Gastroesophageal sphincter (tissue), 4 donors: ENCODE data around the gene TGFA. TPM values are rescaled to one million over a fixed set of nuclear protein-coding genes. Genes with fewer than 3 reads are reported as not detected.

Experiments
- ATAC-seq: fragments of 150-250 bp; one replicate; pipeline ENCODE4 v1.9.1; 2016; ENCODE audit warnings: mild to moderate bottlenecking, moderate library complexity
- H3K27ac ChIP-seq, 4 donors: fragments of 200-600 bp; sonication (generic) in 3 of 4; 1 replicate in 3 of 4; 2 replicates in 1 of 4; pipeline ENCODE4 v1.5.1; 2016 to 2019
- H3K27me3 ChIP-seq: fragments of 200-600 bp; sonication (generic); one replicate; pipeline ENCODE4 v1.5.1; 2019
- H3K36me3 ChIP-seq, 2 donors: fragments of 200-600 bp; sonication (generic); one replicate each; pipeline ENCODE4 v1.5.1; 2019; ENCODE audit warnings: control low read depth in 1 of 2
- H3K4me1 ChIP-seq, 3 donors: fragments of 200-600 bp; sonication (generic); 1 replicate in 2 of 3; 2 replicates in 1 of 3; pipeline ENCODE4 v1.5.1; 2016 to 2019; ENCODE audit warnings: control low read depth in 2 of 3
- H3K4me3 ChIP-seq, 2 donors: fragments of 200-600 bp; sonication (generic); one replicate each; pipeline ENCODE4 v1.5.1; 2019; ENCODE audit warnings: mild to moderate bottlenecking in 1 of 2, moderate library complexity in 1 of 2
- H3K9me3 ChIP-seq, 3 donors: fragments of 200-600 bp; sonication (generic); one replicate each; pipeline ENCODE4 v1.5.1; 2017 to 2019; ENCODE audit warnings: control low read depth in 2 of 3
- EP300 ChIP-seq: sonication (generic); formaldehyde crosslinking; IDR thresholded peaks from one replicate; pipeline ENCODE4 v1.6.1; 2017; ENCODE audit warnings: antibody characterized with exemption, mild to moderate bottlenecking
- POLR2A ChIP-seq, 2 donors: fragments of 450-650 bp; IDR thresholded peaks; one replicate each; pipeline ENCODE4 v1.6.1; 2017; ENCODE audit warnings: antibody characterized with exemption in 2 of 2, mild to moderate bottlenecking in 2 of 2, moderate library complexity in 1 of 2
- POLR2AphosphoS5 ChIP-seq: sonication (generic); formaldehyde crosslinking; IDR thresholded peaks from one replicate; pipeline ENCODE4 v1.6.1; 2017; ENCODE audit warnings: antibody characterized with exemption
- WGBS, 2 donors: methylation state at CpG; one replicate each; pipeline ENCODE4 v1.1.5; 2018; ENCODE audit warnings: low coverage in 1 of 2; 5-methylcytosine and 5-hydroxymethylcytosine counted together
- total RNA-seq, 4 donors: library from RNA; depleted of rRNA; stranded (reverse); fragments of >200 nt; gene quantifications; one replicate each; pipeline ENCODE4 v1.1.0, GENCODE V29; 2016
- TF ChIP-seq, protein P1 (sequence below), 4 experiments: fragments of 200-600 bp in 2 of 4; fragments of 450-650 bp in 2 of 4; sonication (generic) in 1 of 4; IDR thresholded peaks; one replicate each; pipeline ENCODE4 v1.5.1; 2017 to 2019; ENCODE audit warnings: antibody characterized with exemption in 4 of 4, mild to moderate bottlenecking in 2 of 4, moderate library complexity in 2 of 4

The TGFA gene
- total RNA-seq, 4 donors from 2014 or later = 0.31 to 5.0 (median 1.6) TPM

DNA sequence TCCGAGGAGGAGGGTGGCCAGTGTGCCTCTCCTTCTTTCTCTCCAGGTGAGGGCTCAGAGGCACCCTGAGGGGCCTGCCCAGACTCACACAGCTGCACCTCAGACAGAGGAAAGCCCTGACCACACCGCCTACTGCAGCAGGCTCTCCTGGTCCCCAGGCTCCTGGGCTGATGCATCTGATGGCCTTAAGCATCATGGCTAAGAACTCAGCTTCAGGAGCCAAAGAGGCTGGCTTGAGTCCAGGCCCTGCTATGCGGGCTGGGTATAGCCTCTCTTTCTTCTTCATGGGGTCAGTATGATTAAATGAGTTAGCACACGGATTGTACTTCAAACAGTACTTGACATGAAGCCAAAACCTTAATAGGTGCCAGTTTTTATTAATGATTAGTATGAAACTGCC, 89.6 kb downstream of the TGFA start:
- no peak overlapping the region for H3K4me3 ChIP-seq
- no peaks in the 10 kb centered on the region for H3K27me3 ChIP-seq
- TF ChIP-seq, protein P1, sequence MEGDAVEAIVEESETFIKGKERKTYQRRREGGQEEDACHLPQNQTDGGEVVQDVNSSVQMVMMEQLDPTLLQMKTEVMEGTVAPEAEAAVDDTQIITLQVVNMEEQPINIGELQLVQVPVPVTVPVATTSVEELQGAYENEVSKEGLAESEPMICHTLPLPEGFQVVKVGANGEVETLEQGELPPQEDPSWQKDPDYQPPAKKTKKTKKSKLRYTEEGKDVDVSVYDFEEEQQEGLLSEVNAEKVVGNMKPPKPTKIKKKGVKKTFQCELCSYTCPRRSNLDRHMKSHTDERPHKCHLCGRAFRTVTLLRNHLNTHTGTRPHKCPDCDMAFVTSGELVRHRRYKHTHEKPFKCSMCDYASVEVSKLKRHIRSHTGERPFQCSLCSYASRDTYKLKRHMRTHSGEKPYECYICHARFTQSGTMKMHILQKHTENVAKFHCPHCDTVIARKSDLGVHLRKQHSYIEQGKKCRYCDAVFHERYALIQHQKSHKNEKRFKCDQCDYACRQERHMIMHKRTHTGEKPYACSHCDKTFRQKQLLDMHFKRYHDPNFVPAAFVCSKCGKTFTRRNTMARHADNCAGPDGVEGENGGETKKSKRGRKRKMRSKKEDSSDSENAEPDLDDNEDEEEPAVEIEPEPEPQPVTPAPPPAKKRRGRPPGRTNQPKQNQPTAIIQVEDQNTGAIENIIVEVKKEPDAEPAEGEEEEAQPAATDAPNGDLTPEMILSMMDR (IDR thresholded peaks at IDR 0.05) = no peak
- TF ChIP-seq EP300 (no peak), POLR2AphosphoS5 (no peak), POLR2A (IDR thresholded peaks at IDR 0.05) (no peak)
- H3K9me3 ChIP-seq = no peaks in the 10 kb centered on the region
- H3K4me1 ChIP-seq = no peaks in the 10 kb centered on the region
- H3K27ac ChIP-seq = no peak overlapping the region
- no peak for ATAC-seq
- no peaks in the 10 kb centered on the region for H3K36me3 ChIP-seq
- WGBS, 2 donors = 20 to 69% methylated on average over 1 to 2 of the region's 4 CpGs

DNA sequence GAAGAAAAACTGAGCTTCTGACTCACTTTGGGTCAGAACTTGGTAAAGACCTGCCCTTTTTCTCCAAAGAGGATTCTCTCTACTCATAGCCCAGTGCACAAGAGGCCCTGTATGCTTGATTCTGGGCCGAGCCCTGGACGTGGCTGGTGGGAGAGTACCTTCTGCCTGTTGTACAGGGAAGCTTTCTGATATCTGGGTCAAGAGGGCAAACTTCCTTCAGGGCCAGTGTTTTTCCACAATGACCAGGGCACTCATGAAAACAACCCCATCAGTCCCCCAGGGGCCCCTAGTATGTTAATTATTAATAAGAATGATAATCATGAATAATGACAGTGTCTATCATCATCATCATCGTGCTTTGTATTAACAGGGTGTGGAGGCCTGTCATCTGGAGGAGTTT, 90.0 kb downstream of the TGFA start:
- 67% methylated on average over 1 of the region's 3 CpGs; no CpG with 5 or more reads in 1 of the 2 donors for WGBS, 2 donors
- TF ChIP-seq POLR2AphosphoS5 (no peak), EP300 (no peak), POLR2A (IDR thresholded peaks at IDR 0.05) (no peak)
- TF ChIP-seq, protein P1 (IDR thresholded peaks at IDR 0.05) = no peak
- no peaks in the 10 kb centered on the region for H3K27me3 ChIP-seq
- no peaks in the 10 kb centered on the region for H3K9me3 ChIP-seq
- H3K4me1 ChIP-seq = no peaks in the 10 kb centered on the region
- H3K27ac ChIP-seq = no peak overlapping the region
- no peaks in the 10 kb centered on the region for H3K36me3 ChIP-seq
- no peak overlapping the region for H3K4me3 ChIP-seq
- no peak for ATAC-seq

DNA sequence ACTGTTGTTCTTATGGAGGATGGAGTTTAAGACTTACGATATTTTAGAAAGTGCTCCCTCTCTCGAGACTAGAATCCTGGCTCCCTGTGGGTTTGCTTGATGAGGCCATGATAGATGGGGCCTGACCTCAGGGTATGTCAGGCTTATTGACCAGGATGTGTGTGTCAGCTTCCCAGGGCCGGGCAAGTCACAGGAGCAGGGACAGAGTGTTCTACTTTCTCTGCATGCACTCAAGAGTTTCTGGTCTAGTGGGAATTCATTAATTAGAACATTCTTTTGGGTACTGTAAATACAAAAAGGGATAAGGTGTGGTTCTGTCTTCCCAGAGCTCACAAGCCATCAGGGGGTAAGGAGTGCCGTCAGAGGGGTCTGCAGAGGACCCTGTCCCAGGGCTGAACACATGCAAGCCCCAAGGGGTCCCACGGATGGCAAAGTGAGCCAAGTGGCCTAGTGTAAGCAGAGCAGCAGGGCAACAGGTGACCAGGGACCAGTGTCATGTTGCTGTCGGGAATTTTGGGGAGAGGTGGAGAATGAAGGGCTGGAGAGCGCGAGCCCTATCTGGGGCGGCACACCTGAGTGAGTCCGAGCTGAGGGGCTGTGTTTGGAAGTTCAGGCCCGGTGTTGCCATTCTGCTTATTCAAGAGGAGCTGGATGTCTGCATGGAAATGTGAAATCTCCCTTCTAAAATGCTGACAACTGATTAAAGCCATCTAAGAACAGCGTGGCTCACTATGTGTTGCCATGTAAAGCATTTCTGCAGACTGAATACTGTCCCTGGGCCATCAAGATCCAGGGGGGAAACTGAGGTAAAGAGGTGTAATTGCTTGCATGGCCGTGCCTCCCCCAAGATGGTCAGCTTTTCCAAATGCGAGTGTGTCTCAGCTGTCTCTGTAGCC, 91.4 kb downstream of the TGFA start:
- H3K27me3 ChIP-seq = no peaks in the 10 kb centered on the region
- H3K4me1 ChIP-seq = no peaks in the 10 kb centered on the region
- H3K36me3 ChIP-seq = no peaks in the 10 kb centered on the region
- H3K27ac ChIP-seq = no peak overlapping the region
- ATAC-seq = no peak
- H3K9me3 ChIP-seq = no peaks in the 10 kb centered on the region
- TF ChIP-seq EP300 = no peak
- TF ChIP-seq POLR2A (IDR thresholded peaks at IDR 0.05) = no peak
- TF ChIP-seq POLR2AphosphoS5 = no peak
- TF ChIP-seq, protein P1 (IDR thresholded peaks at IDR 0.05) = no peak
- H3K4me3 ChIP-seq = no peak overlapping the region
- 71 to 85% methylated on average over 4 to 8 of the region's 14 CpGs for WGBS, 2 donors

DNA sequence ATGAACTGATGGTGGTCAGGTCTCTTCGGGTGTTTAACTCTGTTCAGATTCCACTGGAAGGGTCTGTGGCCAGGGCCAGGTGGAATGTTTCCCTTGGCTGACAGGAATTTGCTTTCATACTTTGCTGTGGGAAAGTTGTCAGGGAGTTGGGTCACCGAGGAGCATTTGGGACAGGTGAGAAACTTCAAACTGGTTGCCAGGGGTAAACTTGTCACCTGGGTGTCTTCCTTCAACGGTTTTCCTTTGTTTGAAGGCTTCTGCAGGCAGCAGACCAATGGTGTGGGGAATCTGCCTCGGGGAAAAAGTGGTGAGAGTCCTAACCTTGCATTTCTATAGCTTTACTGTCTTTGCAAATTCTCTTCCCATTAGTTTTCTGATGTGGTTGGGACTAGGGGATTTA, 92.2 kb downstream of the TGFA start:
- TF ChIP-seq, protein P1 (IDR thresholded peaks at IDR 0.05) = no peak
- TF ChIP-seq POLR2AphosphoS5 = no peak
- no peak for TF ChIP-seq POLR2A (IDR thresholded peaks at IDR 0.05)
- TF ChIP-seq EP300 = no peak
- no peaks in the 10 kb centered on the region for H3K27me3 ChIP-seq
- H3K4me1 ChIP-seq = no peaks in the 10 kb centered on the region
- no peak for ATAC-seq
- WGBS, 2 donors = 22 to 26% methylated on average over 3 to 4 of the region's 4 CpGs
- H3K36me3 ChIP-seq = no peaks in the 10 kb centered on the region
- H3K27ac ChIP-seq = no peak overlapping the region
- H3K9me3 ChIP-seq = no peaks in the 10 kb centered on the region
- no peak overlapping the region for H3K4me3 ChIP-seq

DNA sequence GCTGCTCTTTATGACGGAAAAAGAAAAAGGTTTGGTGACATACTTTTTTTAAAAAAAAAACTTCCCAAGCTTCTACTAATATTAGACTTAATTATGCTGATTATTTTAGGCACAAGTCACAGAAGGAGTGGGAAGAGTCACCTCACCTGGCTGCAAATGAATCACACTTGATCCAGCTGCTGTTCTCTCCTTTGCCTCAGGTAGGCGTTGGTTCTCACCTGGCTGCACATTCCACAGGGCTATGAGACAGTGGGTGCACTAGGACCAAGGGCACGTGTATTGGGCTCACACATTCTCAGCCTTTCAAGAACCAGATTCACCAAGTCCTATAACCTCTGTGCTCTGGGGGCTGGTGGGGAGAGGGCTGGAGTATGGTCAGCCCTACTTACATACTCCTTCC, 93.3 kb downstream of the TGFA start:
- Histone ChIP-seq H3K4me1 (no peaks in the 10 kb centered on the region), H3K4me3 (no peak overlapping the region), H3K27ac (no peak overlapping the region), H3K9me3 (no peaks in the 10 kb centered on the region), H3K27me3 (no peaks in the 10 kb centered on the region), H3K36me3 (no peaks in the 10 kb centered on the region)
- no peak for ATAC-seq
- WGBS, 2 donors = 60 to 65% methylated on average over 3 of the region's 3 CpGs
- TF ChIP-seq, protein P1 (IDR thresholded peaks at IDR 0.05) = no peak
- TF ChIP-seq POLR2AphosphoS5 = no peak
- TF ChIP-seq EP300 = no peak
- TF ChIP-seq POLR2A (IDR thresholded peaks at IDR 0.05) = no peak
